D721Med (cell line): ENCODE results near the gene SEC14L6.

Experiments used
- DNase-seq: peaks from one replicate; pipeline ENCODE4 v3.0.0; 2011; ENCODE audit warnings: low spot score; ENCODE audit not compliant: insufficient read length
- FAIRE-seq: peaks from 2 replicates; lab custom pipeline; 2011; peaks lifted over from hg19 to GRCh38; lab: Jason Lieb, UNC
- TF ChIP-seq, protein P1 (sequence below): IDR thresholded peaks from 2 replicates; pipeline ENCODE4 v1.5.1; 2012; ENCODE audit warnings: mild to moderate bottlenecking, control low read depth; ENCODE audit not compliant: insufficient read depth; ENCODE audit errors: missing control alignments

SEC14L6 gene

DNA sequence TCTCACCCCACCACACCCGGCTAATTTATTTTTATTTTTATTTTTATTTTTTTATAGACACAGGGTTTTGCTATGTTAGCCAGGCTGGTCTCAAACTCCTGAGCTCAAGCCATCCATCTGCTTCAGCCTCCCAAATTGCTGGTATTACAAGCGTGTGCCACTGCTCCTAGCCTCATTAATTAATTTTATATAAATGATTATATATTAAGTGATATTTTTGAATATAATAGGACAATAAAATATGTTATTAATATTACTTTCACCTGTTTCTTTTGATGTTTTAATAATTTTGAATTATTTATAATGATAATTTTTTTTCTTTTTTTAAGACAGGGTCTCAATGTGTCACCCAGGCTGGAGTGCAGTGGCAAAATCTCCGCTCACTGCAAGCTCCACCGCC, 38.9 kb downstream of the SEC14L6 start:
- TF ChIP-seq, protein P1, sequence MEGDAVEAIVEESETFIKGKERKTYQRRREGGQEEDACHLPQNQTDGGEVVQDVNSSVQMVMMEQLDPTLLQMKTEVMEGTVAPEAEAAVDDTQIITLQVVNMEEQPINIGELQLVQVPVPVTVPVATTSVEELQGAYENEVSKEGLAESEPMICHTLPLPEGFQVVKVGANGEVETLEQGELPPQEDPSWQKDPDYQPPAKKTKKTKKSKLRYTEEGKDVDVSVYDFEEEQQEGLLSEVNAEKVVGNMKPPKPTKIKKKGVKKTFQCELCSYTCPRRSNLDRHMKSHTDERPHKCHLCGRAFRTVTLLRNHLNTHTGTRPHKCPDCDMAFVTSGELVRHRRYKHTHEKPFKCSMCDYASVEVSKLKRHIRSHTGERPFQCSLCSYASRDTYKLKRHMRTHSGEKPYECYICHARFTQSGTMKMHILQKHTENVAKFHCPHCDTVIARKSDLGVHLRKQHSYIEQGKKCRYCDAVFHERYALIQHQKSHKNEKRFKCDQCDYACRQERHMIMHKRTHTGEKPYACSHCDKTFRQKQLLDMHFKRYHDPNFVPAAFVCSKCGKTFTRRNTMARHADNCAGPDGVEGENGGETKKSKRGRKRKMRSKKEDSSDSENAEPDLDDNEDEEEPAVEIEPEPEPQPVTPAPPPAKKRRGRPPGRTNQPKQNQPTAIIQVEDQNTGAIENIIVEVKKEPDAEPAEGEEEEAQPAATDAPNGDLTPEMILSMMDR = no peak
- FAIRE-seq = no peak
- no peak for DNase-seq

DNA sequence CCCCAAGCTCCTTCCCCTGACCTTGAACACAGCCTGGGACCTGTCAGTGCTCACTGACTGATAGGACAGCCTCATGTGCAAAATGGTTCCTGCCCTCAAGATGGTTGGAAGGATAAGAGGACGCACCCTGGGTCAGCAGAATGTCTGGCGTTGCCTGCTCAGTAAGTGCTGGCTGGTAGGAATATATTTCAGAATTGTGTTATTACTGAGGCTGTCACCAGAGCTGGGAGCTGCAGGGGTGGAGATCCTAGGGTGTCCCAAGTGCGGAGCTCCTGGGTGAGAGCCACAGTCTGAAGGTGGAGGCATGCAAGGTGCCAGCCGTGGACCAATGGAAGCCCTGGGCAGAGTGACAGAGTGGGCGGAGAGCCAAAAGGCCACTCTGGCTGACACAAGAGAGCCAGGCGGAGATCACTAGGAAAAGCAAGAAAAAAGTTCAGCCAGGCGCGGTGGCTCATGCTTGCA, 40.0 kb downstream of the SEC14L6 start:
- FAIRE-seq (no peak), DNase-seq (no peak)
- TF ChIP-seq, protein P1 = no peak

DNA sequence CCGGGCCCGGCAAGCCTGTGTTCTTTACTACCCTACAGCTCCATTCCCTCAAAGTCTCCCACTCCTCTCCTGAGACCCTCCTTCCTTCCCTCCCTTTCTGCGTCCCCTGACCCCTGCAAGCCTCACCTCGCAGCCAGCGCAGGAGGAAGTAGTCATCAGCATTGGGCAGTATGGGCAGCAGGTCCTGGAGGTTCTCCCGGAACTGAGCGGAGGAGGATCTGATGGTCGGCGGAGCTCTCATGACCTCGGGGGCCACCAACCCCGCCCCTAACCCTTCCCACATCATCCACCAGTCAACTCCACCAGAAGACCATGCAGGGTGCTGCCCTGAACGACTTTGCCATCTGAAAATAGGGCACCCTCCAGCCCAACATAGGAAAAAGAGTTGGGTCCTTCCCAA, 43.0 kb downstream of the SEC14L6 start:
- no peak for FAIRE-seq
- TF ChIP-seq, protein P1 = no peak
- no peak for DNase-seq

DNA sequence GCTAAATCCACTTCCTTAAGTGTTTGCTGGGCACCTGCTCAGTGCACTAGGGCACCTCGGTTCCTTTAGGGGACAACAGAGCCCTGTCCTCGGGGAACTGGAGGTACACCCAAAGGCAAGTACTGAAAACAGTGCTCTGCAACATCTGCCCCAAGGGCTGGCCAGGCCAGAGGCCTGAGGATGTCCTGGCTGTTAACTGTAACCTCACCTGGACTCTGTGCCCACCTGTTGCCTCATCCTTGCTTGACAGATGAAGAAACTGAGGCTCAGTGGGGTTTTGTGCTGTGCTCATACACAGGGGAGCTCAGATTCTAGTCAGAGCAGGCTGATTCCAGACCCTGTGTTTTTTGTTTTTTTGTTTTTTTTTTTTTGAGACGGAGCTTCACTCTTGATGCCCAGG, 43.6 kb downstream of the SEC14L6 start:
- FAIRE-seq (no peak), DNase-seq (no peak)
- TF ChIP-seq, protein P1 = no peak

DNA sequence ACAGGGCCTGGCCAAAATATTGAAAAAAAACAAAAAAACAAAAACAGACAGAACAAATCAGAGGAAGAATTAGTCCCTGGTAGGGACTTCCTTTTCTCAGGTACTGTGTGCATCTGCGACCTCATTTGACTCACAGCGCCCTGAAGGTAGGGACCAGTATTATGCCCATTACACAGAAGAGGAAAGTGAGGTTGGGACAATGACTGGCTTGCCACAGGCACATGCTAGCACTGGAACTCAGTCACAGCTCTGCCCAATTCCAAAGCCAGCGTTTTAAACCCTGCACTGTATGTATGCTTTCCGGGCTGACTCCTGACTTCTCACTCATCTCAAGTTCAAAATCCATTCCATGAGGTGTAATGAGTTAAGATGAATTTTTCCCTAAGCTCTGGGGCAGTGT, 44.4 kb downstream of the SEC14L6 start:
- FAIRE-seq (no peak), DNase-seq (no peak)
- TF ChIP-seq, protein P1 = no peak

DNA sequence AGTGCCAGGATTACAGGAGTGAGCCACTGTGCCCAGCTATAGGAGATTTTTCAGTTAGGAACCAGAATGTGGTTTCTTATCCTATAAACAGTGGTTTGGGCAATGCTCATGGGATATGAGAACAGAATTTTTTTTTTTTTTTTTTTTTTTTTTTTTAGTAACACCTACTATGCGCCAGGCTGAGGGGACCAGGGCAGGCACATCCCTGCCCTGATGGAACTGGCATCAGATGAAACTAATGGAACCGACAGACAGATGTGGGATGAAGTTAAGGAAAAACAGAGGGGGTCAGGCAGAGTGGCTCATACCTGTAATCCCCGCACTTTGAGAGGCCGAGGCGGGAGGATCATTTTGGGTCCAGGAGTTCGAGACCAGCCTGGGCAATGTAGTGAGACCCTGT, 45.9 kb downstream of the SEC14L6 start:
- FAIRE-seq = no peak
- no peak for DNase-seq
- TF ChIP-seq, protein P1 = no peak

DNA sequence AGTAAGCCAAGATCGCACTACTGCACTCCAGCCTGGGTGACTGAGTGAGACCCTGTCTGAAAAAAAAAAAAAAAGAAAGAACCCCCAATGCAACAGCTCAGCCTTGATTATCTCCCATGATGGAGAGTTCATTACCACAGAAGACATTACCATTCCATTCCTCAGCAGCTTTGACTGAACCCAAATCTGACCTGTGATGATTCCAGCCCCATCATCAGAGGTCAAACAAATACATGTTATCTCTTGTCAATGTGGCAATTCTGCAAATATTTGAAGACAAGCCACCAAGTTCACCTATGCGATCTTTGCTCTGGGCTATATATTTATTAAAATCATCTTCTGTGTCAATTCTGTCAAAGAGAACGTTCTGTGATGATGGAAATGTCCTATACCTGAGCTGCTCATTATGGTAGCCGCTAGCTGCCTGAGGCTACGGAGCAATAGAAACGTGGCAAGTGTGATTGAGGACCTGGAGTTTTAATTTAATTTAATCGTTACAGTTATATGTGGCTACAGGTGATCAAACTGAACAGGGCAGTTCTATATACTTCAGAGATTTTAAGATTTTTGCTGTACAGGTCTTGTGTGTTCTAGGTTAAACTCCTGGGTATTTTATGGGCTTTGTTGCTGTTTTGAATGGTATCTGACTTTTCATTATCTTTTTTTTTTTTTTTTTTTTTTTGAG, 48.9 kb downstream of the SEC14L6 start:
- FAIRE-seq = no peak

More for the DNA sequence above, 48.9 kb downstream of the SEC14L6 start:
- TF ChIP-seq, protein P1 = no peak
- no peak for DNase-seq
